Loucy (cell line): ENCODE measurements around the gene PNMT.

Source experiments
- EZH2phosphoT487 ChIP-seq: fragments of 200-600 bp; IDR thresholded peaks from 2 replicates; pipeline ENCODE4 v1.6.1; 2018; ENCODE audit warnings: antibody characterized with exemption, mild to moderate bottlenecking, moderate library complexity, borderline replicate concordance
- TF ChIP-seq, protein P1 (sequence below): fragments of 200-600 bp; sonication (generic); conservative IDR thresholded peaks from 2 replicates; pipeline ENCODE4 v1.5.1; 2014; ENCODE audit warnings: mild to moderate bottlenecking, antibody characterized with exemption, low read length

DNA sequence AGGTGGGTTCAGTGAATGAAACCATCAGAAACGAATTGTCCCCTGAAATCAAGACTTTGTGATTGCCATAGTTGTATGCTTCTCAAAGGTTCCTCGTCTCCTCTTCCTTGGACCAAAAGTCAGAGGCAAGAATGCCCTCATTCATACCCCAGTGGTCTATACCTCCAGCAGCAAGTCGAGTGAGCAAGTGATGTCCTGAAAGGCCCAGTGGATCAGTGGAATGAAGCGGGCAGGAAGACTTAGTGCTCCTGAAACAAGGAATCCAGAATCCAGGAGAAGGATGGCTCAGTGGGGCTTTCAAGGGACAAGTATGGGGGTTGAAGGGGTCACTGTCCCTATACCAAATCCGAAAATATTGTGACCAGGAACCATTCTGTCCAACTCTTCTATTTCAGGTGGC is 26.3 kb downstream of the PNMT start:
- TF ChIP-seq, protein P1, sequence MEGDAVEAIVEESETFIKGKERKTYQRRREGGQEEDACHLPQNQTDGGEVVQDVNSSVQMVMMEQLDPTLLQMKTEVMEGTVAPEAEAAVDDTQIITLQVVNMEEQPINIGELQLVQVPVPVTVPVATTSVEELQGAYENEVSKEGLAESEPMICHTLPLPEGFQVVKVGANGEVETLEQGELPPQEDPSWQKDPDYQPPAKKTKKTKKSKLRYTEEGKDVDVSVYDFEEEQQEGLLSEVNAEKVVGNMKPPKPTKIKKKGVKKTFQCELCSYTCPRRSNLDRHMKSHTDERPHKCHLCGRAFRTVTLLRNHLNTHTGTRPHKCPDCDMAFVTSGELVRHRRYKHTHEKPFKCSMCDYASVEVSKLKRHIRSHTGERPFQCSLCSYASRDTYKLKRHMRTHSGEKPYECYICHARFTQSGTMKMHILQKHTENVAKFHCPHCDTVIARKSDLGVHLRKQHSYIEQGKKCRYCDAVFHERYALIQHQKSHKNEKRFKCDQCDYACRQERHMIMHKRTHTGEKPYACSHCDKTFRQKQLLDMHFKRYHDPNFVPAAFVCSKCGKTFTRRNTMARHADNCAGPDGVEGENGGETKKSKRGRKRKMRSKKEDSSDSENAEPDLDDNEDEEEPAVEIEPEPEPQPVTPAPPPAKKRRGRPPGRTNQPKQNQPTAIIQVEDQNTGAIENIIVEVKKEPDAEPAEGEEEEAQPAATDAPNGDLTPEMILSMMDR, result no peak
- TF ChIP-seq EZH2phosphoT487, result no peak
